ENCODE data around the gene DBT. TPM values are rescaled to one million over a fixed set of nuclear protein-coding genes. Genes with fewer than 3 reads are reported as not detected.

DBT gene
- total RNA-seq, 1 donor from 2014 or later = 11.6 TPM

GRCh38 chr1:100187912-100188311 lies 61.7 kb downstream of the DBT start:
- intact Hi-C loops (cut with micrococcal nuclease) = no loop called here
- H3K4me3 Mint-ChIP-seq = no peak overlapping the region
- CTCF ChIA-PET = no interaction called here

GRCh38 chr1:100184536-100184935 lies 65.1 kb downstream of the DBT start:
- H3K4me3 Mint-ChIP-seq = no peak overlapping the region
- DNase-seq = no peak
- intact Hi-C loops (cut with micrococcal nuclease) = loop anchor here (1.0 to 2.0 kb wide), 4 partner anchors 32 to 168 kb away; partner anchors contain the start of genes CDC14A, DBT and TRMT13
- no peaks in the 10 kb centered on the region for H3K27me3 Mint-ChIP-seq
- no peaks in the 10 kb centered on the region for H3K36me3 Mint-ChIP-seq (ENCODE audit: low read depth)
- ChIA-PET CTCF (no interaction called here), POLR2A (interaction anchor here (0.8 to 1.2 kb wide), 3 partner anchors 52 to 215 kb away, joined by 3 to 6 read pairs (median 3); partner anchors contain the start of genes SASS6, SLC35A3 and TRMT13)
- H3K4me1 Mint-ChIP-seq = peaks cover 15% of the 10 kb centered on the region
- H3K9me3 Mint-ChIP-seq = no peaks in the 10 kb centered on the region
- no peak for TF ChIP-seq CTCF (IDR thresholded peaks at IDR 0.05)
- peak overlapping the region; percentile 75 for H3K27ac Mint-ChIP-seq
- ATAC-seq (ENCODE audit: low read depth) = peak; percentile 99

More at GRCh38 chr1:100187912-100188311, 61.7 kb downstream of the DBT start:
- no peak overlapping the region for H3K27ac Mint-ChIP-seq
- no peaks in the 10 kb centered on the region for H3K27me3 Mint-ChIP-seq
- peaks cover 15% of the 10 kb centered on the region for H3K4me1 Mint-ChIP-seq
- ATAC-seq (ENCODE audit: low read depth) (no peak), DNase-seq (no peak)
- TF ChIP-seq CTCF (IDR thresholded peaks at IDR 0.05) = no peak
- no peaks in the 10 kb centered on the region for H3K9me3 Mint-ChIP-seq
- H3K36me3 Mint-ChIP-seq (ENCODE audit: low read depth) = peaks cover 11% of the 10 kb centered on the region
- POLR2A ChIA-PET = no interaction called here

- peaks cover 15% of the 10 kb centered on the region for H3K4me1 Mint-ChIP-seq
- DNase-seq = no peak
- no peak for ATAC-seq (ENCODE audit: low read depth)
- no peaks in the 10 kb centered on the region for H3K36me3 Mint-ChIP-seq (ENCODE audit: low read depth)
- ChIA-PET POLR2A (no interaction called here), CTCF (no interaction called here)
- no peaks in the 10 kb centered on the region for H3K27me3 Mint-ChIP-seq
- intact Hi-C loops (cut with micrococcal nuclease) = no loop called here
- no peak for TF ChIP-seq CTCF (IDR thresholded peaks at IDR 0.05)
- no peak overlapping the region for H3K4me3 Mint-ChIP-seq
- H3K27ac Mint-ChIP-seq = no peak overlapping the region
- no peaks in the 10 kb centered on the region for H3K9me3 Mint-ChIP-seq
These were observed 66.3 kb downstream of the DBT start for GRCh38 chr1:100183370-100183769.

- Mint-ChIP-seq H3K36me3 (ENCODE audit: low read depth) (no peaks in the 10 kb centered on the region), H3K9me3 (no peaks in the 10 kb centered on the region), H3K4me3 (no peak within 1 kb of the TSS), H3K27ac (no peak within 1 kb of the TSS), H3K4me1 (no peaks in the 10 kb centered on the region), H3K27me3 (no peaks in the 10 kb centered on the region)
- no peak for ATAC-seq (ENCODE audit: low read depth)
- no peak for TF ChIP-seq CTCF (IDR thresholded peaks at IDR 0.05)
- no peak for DNase-seq
- intact Hi-C loops (cut with micrococcal nuclease) = no loop called here
- POLR2A ChIA-PET = no interaction called here
- CTCF ChIA-PET = no interaction called here
These were observed 71.5 kb downstream of the DBT start, which contains the start of gene LRRC39 for GRCh38 chr1:100178091-100178490. LRRC39 (minus strand) TSS chr1:100178256; CDS start chr1:100168516, 9,740 bp downstream.

GRCh38 chr1:100177295-100178041 lies 72.2 kb downstream of the DBT start:
- TF ChIP-seq CTCF (IDR thresholded peaks at IDR 0.05) = no peak
- POLR2A ChIA-PET = no interaction called here
- CTCF ChIA-PET = no interaction called here
- Mint-ChIP-seq H3K27ac (no peak overlapping the region), H3K4me1 (no peaks in the 10 kb centered on the region), H3K36me3 (ENCODE audit: low read depth) (no peaks in the 10 kb centered on the region), H3K4me3 (no peak overlapping the region), H3K9me3 (no peaks in the 10 kb centered on the region), H3K27me3 (no peaks in the 10 kb centered on the region)
- intact Hi-C loops (cut with micrococcal nuclease) = no loop called here
- no peak for ATAC-seq (ENCODE audit: low read depth)
- no peak for DNase-seq
